Urothelium cell line (cell line): ENCODE data around the gene SHROOM1.

ENCODE experiments used
- DNase-seq: peaks from one replicate; pipeline ENCODE4 v3.0.0; 2011; ENCODE audit warnings: low spot score, mixed read lengths
- FAIRE-seq: peaks from 2 replicates; lab custom pipeline; 2011; peaks lifted over from hg19 to GRCh38; lab: Jason Lieb, UNC

Gene SHROOM1

DNA sequence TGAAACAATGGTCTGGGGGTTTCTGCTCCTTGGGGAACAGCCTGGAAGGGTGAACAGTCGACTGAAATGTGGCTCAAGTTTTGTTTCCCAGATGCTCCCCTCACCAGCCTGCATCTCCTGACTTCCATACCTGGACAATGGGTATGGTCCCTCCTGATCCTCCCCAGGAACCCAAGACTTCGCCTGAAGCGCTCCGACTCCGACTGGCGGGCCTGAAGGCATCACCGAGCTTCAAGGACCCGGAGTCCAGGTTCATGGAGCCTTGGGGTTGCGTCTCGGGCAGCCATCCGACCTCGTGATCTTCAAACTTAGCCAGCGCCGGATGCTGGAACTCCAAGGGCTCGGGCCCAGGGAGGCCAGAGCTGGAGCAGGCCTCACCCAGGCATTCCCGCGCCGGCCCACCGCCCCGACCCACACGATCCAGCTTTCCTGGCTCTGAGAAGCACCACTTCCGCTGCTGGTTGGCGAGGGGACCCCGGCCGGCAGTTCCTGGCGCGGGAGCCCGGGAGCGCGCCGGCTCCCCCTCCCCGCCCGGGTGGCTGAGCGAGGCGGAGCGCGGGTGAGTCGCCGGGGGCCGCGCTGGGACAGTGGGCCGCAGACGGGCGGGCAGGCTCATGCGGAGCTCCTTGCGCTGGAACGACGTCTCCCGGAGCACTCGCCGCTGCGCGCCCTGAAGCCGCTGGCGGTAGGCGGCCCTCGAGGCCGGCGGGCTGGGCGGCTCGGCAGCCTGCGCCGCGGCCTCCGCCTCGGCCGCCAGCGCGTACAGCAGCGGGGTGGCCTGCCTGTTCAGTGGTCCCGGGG lies 5.2 kb downstream of the SHROOM1 start:
- DNase-seq (no peak), FAIRE-seq (no peak)

DNA sequence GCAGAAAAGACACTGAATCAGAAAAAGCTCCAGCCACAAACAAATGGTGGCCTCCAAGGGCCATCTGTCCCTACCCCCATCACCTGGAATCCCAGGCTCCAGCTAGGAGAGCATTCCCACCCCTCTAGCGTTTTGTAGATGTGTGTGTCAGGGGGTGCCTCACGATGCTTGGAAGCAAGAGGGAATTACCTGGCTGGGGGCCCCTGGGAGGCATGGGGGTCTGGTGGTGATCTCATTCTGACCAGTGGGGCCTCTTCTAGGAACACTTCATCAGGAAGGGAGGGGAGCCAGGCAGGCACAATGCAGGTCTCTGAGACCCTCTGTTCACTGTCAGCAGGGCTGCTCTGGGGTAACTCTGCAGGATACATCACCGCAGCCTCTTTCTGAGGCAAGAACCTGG lies 6.0 kb downstream of the SHROOM1 start:
- FAIRE-seq (no peak), DNase-seq (no peak)

DNA sequence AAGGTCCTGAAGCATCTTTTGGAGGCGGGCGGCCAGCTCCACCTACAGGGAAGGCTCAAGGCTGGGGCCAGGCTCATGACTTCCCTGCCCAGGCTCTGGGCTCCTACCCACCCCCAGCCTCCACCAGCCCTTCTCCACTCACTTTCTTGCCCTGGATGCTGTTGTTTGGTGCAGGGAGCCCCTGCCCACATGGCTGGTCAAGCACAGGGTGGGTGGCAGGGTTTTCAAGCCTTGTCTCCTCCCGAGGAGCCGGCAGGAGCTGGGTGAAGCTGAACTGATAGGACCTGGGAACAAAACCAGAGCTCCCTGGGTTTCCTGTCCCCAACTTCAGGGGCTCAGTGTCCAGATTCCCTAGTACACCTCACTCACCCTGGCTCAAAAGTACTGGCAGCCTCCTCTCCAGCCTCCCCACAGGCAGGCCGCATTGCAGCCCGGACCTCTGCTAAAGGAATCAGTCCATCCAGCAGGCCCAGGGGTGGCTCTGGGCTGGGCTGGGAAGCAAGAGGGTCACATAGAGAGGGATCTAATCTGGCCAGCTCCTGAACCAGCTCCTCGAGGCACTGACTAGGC lies 6.9 kb downstream of the SHROOM1 start:
- no peak for FAIRE-seq

DNA sequence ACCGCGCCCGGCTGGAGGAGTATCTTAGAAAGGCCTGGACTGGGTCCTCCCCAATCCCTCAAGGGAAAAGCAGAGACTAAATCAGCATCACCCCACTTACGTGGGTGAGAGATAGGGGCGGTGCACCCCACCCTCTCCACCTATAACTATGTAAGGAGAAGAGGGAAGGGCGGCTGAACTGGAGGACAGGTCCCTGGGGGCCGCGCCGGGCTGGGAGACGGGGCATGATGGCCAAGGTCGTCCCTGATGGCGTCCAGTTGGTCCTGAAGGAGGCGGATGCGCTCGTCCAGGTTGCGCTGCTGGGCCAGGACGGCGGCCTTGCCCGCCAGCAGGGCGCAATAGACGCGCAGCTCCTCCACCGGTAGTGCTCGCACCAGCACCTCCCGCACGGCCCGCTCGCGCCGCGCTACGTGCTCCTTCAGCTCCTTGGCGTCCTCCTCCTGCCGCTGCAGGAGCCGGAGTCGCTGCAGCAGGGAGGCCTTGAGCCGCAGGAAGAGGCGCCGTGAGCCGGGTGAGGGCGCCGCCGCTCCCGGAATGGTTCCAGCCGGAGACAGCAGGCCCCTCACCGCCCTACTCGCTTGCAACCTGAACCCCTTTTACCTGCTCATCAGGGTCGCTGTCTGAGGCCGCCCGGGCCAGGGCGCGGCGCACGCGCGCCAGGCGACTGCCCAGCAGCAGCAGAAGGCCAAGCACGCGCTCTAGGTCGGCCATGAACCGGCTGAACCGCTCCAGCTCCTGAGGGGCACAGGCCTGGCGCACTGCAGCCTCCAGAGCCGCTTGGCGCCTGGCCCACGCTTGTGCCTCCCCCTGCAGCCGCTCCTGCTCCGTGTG lies 7.6 kb downstream of the SHROOM1 start:
- DNase-seq (no peak), FAIRE-seq (no peak)

More for the DNA sequence above, 6.9 kb downstream of the SHROOM1 start:
- DNase-seq, result no peak

DNA sequence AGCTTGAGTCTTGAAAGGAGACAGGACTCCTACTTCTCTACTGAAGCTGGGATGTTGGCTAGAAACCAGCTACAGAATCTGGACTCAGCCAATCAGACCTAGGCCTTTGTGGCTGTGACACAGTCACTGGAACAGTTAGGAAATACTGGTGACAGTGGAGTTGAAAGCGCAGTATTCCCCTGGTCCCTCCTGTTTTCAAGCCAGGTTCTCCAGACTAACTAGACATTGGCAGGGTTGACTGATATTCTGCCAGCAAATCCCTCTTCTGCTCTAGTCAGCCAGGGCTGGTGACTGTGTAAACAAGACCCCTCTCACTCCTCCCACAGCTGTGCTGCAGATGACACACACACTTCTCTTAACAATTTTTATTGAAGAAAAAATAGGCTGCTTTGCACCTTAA lies 8.7 kb downstream of the SHROOM1 start:
- DNase-seq, result no peak
- peak; percentile 90 for FAIRE-seq

DNA sequence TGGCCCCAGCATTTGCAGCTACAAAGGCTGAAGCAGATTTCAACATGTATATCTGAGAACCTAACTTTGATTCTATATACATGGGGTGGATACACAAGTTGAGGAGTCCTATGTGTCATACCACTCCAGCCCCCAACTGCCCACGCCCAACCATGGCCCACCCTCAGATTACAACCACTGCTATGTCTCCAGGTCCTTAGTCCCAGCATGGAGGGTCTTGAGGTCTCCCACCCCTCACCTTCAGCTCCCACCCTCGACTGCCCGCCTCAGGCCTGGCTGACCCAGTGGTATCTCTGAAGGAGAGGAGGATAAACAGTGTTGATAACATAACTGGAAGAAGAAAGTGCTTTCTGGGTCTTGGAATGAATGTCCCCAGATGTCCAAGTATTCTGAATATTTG lies 9.1 kb downstream of the SHROOM1 start:
- DNase-seq (no peak), FAIRE-seq (no peak)

DNA sequence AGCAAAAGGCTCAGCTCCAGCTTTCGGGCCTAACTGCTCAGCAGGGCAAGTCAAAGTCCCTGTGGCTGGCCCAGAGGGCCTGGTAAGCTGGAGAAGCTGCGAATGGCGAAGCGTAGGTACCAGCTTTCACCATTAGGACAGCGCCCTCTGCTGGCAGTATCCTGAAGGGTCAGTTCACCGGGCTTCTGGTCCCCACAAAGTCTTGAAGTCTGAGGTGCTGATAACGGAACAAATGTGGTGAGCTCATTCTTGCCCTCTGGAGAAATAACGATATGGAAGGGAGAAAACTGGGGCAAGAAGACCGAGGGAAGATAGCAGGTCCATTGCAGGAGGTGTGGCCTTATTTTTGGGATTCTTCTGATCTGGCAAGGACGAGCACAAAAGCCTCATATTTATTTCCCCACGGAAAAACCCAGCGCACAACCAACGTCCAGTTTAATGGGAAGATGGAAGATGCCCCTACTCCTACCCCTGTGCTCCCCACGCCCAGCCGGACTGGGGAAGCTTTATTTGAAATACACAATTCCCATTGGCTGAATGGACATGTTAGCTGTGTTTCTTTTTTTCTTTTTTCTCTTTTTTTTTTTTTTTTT lies 10.2 kb downstream of the SHROOM1 start:
- peak; percentile 92 for DNase-seq
- FAIRE-seq, result no peak

DNA sequence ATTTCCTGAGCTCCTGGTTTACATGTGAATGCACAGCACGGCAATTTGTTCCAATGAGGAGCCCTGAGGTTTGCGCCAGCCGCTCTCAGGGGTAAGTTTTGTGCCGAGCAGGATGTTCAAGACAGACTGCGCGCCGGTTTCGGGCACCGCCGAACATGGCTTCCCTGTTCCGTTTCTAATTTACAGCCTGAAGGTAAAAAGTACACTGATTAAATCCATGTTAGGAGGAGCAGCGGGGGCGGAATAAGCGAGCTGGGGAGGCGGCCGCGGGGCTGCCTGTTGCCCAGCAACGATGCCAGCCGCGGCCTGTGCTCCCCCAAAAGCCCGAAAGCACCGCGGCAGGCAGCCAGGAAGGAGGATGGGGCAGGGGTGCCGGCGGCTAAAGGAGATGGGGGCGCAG lies 11.0 kb downstream of the SHROOM1 start:
- no peak for DNase-seq
- FAIRE-seq, result no peak

DNA sequence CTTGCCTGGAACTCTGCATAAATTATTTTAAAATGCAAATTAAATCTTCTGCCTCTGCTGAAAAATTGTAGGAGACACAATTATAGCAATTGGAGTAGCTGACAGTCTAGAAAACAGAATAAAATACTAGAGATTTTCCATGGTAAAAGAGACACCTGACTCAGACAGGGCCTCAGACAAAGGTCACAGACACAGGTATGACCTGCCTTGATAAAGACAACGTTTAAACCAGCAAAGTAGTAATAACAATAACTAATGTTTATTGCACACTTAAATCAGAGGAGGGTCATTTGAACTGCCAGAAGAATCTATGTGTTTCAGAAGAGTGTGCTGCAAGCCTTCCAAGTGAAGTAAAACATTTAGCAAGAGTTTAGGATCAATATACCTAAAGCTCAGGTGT lies 13.4 kb downstream of the SHROOM1 start:
- FAIRE-seq (no peak), DNase-seq (no peak)

DNA sequence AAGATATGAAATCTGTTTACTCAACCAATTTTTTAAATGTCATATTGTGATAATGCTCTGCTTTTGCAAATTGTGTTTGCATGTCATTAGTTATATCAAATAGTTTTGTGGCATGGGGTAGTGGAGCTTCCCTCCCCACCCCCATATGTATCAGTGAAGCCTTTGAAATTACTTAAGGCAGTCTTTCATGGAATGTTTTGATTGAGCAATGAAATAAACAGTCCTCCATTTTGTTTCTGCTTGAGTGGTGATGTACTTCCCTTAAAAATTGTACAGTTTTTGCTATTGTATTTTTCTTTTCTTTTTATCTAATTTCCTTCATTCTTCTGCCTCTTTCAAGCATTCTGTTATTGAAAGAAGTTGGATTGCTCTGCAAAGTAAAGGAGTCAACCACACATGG lies 13.9 kb downstream of the SHROOM1 start:
- DNase-seq, result no peak
- FAIRE-seq, result no peak

DNA sequence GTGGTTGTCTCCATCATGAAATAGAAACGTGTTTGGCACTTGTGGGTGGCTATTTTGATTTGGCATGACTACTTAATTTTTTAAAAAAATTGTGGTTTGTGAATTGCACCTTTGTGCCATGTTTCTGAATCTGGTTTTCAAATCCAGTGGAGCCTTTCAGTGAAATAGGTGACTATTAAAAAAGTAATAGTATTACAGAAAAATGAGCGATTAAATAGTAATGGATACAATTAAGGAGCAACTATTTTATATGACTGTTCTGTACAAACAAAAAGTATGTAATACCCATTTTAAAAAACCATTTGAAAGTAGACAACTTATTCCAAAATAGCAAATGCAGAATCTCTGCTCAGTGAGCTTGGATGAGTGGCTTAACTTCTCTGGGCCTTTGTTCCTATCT lies 14.4 kb downstream of the SHROOM1 start:
- DNase-seq, result no peak
- FAIRE-seq, result no peak

DNA sequence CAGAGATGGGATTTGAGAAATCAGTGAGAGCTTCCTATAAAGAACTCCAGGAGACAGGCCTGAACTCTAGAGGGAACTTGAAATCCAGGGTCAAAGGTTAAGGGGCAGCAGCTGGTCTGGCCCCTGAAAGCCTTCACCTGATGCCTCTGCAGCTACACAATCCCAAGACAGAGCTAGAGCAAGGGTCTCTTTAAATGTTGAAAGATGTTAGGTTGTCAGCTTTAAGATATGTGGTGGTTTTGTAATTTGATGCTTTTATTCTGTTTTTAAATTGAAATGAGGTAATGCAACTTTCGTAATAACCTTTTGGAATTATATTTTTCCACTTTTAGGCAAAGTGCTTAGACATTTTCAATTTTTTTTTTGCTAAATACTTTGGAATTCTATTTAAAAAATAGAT lies 15.0 kb downstream of the SHROOM1 start:
- no peak for FAIRE-seq
- DNase-seq, result no peak

DNA sequence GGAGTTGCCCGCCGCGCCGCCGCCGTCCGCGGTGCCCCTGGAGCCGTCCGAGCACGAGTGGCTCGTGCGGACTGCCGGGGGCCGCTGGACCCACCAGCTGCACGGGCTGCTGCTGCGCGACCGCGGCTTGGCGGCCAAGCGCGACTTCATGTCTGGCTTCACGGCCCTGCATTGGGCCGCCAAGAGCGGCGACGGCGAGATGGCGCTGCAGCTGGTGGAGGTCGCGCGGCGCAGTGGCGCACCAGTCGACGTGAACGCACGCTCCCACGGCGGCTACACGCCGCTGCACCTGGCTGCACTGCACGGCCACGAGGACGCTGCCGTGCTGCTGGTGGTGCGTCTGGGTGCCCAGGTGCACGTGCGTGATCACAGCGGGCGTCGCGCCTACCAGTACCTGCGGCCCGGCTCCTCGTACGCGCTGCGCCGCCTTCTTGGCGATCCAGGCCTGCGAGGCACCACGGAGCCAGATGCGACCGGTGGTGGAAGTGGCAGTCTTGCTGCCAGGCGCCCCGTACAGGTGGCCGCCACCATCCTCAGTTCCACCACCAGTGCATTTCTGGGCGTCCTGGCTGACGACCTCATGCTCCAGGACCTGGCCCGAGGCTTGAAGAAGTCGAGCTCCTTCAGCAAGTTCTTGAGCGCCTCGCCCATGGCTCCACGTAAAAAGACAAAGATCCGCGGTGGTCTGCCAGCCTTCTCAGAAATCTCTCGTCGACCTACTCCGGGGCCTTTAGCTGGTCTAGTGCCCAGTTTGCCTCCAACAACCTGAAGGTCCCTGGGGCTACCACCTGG lies 15.7 kb downstream of the SHROOM1 start:
- FAIRE-seq (peak; percentile 87), DNase-seq (no peak)

DNA sequence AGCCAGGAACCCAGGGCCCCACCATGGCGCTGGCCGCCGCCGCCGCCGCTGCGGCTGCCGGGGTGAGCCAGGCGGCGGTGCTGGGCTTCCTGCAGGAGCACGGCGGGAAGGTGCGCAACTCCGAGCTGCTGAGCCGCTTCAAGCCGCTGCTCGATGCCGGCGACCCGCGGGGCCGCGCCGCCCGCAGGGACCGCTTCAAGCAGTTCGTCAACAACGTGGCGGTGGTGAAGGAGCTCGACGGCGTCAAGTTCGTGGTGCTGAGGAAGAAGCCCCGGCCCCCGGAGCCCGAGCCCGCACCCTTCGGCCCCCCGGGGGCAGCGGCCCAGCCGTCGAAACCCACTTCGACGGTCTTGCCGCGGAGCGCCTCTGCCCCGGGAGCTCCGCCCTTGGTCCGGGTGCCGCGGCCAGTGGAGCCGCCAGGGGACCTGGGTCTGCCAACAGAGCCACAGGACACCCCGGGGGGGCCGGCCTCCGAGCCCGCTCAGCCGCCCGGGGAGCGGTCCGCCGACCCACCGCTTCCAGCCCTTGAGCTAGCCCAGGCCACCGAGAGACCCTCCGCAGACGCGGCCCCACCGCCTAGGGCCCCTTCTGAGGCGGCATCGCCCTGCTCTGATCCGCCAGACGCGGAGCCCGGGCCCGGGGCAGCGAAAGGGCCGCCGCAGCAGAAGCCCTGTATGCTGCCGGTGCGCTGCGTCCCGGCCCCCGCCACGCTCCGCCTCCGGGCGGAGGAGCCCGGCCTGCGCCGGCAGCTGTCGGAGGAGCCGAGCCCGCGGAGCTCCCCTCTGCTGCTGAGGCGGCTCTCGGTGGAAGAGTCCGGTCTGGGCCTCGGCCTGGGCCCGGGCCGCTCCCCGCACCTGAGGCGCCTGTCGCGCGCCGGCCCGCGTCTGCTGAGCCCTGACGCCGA lies 16.6 kb downstream of the SHROOM1 start:
- DNase-seq (no peak), FAIRE-seq (no peak)

DNA sequence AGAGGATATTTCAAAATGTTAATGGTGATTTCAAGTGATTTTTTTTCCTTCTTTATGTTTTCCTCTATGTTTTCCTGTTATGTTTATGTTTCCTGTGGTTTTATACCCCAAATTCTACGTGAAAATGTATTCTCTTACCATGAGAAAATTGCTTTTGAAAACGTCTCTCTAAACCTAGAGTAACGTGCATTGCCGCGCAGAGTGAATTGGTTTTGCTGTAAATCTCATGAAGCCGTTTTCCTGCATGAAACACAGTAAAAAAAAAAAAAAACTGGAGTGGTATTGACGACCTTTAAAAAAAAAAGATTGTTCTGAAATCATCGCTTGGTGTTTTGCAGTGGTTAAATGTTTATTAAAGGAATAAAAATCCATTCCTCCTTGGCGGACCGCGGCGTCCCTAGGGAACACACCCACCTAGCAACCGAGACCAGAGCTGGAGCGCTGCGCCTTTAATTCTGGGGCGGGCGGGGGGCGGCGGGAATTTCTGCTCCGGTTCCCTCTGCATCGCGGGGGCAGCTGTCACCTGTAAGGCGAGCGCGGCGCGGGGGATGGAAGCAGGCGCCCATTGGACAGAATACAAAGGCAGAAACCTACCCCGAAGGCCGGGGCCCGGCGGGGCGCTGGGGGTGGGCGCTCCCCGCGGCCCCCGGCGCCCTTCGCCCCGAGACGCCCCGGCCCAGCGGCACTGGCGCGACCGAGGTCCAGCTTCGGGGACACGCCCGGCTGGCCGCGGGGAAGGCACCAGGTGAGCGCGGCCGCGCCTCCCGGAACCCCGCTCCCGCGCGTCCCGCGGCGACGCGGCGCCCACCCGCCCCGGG lies 17.5 kb downstream of the SHROOM1 start, which contains the start of gene SOWAHA:
Gene SOWAHA (plus strand): TSS at position 522 of the 818 bp plus-strand sequence. CDS start 320 bp downstream, outside the sequence.
- DNase-seq (peak; percentile 41), FAIRE-seq (no peak)

DNA sequence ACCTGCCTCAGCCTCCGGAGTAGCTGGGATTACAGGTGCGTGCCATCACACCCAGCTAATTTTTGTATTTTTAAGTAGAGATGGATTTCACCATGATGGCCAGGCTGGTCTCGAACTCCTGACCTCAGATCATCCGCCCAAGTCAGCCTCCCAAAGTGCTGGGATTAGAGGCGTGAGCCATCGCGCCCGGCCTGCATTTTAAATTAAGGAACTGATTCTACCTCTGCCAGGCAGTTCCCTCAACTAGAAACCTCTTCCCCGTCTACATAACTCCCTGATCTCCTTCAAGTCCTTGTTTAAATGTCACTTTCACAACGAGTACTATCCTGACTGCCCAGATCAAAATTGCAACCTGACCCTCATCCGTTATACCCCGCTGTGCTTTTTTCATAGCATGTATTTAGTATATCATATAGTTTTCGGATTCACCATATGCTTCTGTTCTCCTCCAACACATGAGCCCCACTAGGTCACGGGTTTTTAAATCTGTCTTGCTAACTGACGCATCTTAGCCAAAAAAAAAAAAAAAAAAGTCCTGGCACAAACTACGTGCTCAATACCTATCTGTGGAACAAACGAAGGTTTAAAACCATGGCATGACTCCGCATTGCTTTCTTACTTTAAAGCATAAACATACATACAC lies 18.2 kb downstream of the SHROOM1 start:
- FAIRE-seq (no peak), DNase-seq (no peak)

DNA sequence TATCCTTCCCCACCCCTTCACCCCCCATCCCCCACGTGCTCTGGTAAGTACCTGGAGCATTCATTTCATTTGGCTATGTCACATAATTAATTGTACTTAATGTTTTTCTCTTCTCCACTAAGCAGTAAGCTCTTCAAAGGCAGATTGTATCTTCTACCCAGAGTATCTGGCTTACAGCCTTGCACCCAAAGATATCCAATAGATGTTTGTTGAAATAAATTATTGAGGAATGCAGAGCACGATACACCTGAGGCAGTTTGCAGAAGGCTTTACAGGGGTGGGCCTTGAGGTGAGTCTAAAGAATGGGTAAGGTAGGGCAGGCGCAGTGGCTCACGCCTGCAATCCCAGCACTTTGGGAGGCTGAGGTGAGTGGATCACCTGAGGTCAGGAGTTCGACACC lies 19.8 kb downstream of the SHROOM1 start:
- FAIRE-seq, result no peak

DNA sequence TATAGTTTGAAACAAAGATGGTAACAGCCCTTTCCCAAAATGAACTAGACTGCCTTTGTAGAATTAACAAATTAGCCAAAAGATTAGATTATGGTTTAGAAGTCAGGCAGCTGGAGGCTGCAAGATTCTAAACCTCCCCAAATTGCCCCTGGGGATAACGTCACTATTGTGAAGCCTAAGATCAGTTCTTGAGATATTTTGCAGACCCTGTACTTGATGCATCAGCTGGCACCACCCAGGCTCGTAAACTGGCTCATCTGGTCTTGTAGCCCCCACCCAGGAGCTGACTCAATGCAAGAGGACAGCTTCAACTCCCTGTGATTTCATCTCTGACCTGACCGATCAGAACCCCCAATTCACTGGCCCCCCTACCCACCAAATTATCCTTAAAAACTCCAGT lies 21.6 kb downstream of the SHROOM1 start:
- DNase-seq, result no peak
- no peak for FAIRE-seq

More for the DNA sequence above, 19.8 kb downstream of the SHROOM1 start:
- DNase-seq, result no peak
